H1 (cell line): ENCODE measurements around the gene ASB6. TPM values are rescaled to one million over a fixed set of nuclear protein-coding genes. Genes with fewer than 3 reads are reported as not detected.

Experiments
- ASH2L ChIP-seq: fragments of 200-600, 300-600 bp; sonication (generic); IDR thresholded peaks from one replicate; pipeline ENCODE4 v1.7.1; 2017; ENCODE audit warnings: low read length
- BACH1 ChIP-seq: IDR thresholded peaks from 2 replicates; pipeline ENCODE4 v1.6.1; 2012; ENCODE audit warnings: low read length, improper control_type of control experiment
- BCL11A ChIP-seq, 2 experiments: IDR thresholded peaks; one replicate each; pipeline ENCODE4 v1.6.1; 2011; ENCODE audit warnings: low read depth in 2 of 2, low read length in 2 of 2, mild to moderate bottlenecking in 2 of 2
- CEBPB ChIP-seq: IDR thresholded peaks from 2 replicates; pipeline ENCODE4 v1.6.1; 2012; ENCODE audit warnings: low read depth, low read length
- CHD2 ChIP-seq: IDR thresholded peaks from 2 replicates; pipeline ENCODE4 v1.6.1; 2012; ENCODE audit warnings: low read length, improper control_type of control experiment
- CTBP2 ChIP-seq: IDR thresholded peaks from 2 replicates; pipeline ENCODE4 v1.7.0; 2011; ENCODE audit warnings: borderline replicate concordance, mild to moderate bottlenecking, moderate library complexity, mixed read lengths, low read length; ENCODE audit not compliant: insufficient read depth, insufficient read length
- FOSL1 ChIP-seq: IDR thresholded peaks from 2 replicates; pipeline ENCODE4 v1.6.1; 2011; ENCODE audit warnings: mild to moderate bottlenecking, low read depth, low read length, moderate library complexity; ENCODE audit not compliant: insufficient read depth
- GABPA ChIP-seq: IDR thresholded peaks from 2 replicates; pipeline ENCODE4 v1.6.1; 2011; ENCODE audit warnings: mild to moderate bottlenecking, low read length, moderate library complexity, borderline replicate concordance; ENCODE audit not compliant: insufficient read depth
- KDM4A ChIP-seq: IDR thresholded peaks from one replicate; pipeline ENCODE4 v1.7.1; 2012; ENCODE audit warnings: low read depth, mild to moderate bottlenecking, moderate library complexity, low read length, inconsistent platforms; ENCODE audit not compliant: severe bottlenecking
- POLR2A ChIP-seq, 2 experiments: IDR thresholded peaks; 1 replicate in 1 of 2; 2 replicates in 1 of 2; pipeline ENCODE4 v1.6.1; 2011; ENCODE audit warnings: low read depth in 2 of 2, low read length in 2 of 2, mild to moderate bottlenecking in 2 of 2; ENCODE audit errors: control extremely low read depth in 1 of 2
- POLR2AphosphoS5 ChIP-seq: IDR thresholded peaks from 2 replicates; pipeline ENCODE4 v1.6.1; 2011; ENCODE audit warnings: low read depth, low read length
- POU5F1 ChIP-seq: IDR thresholded peaks from 2 replicates; pipeline ENCODE4 v1.6.1; 2011; ENCODE audit warnings: low read depth, mild to moderate bottlenecking, low read length, moderate library complexity
- RBBP5 ChIP-seq: IDR thresholded peaks from 2 replicates; pipeline ENCODE4 v1.7.1; 2012; ENCODE audit warnings: low read depth, mild to moderate bottlenecking, inconsistent platforms, low read length, moderate library complexity, borderline replicate concordance
- SIN3A ChIP-seq, 2 experiments: IDR thresholded peaks in 1 of 2; conservative IDR thresholded peaks in 1 of 2; 2 replicates each; pipeline ENCODE4 v1.6.1; 2011 to 2012; ENCODE audit warnings: low read length in 2 of 2, improper control_type of control experiment in 1 of 2, low read depth in 1 of 2, mild to moderate bottlenecking in 1 of 2
- SP1 ChIP-seq: IDR thresholded peaks from 2 replicates; pipeline ENCODE4 v1.6.1; 2011; ENCODE audit warnings: low read depth, low read length
- SP4 ChIP-seq: IDR thresholded peaks from 2 replicates; pipeline ENCODE4 v1.6.1; 2012; ENCODE audit warnings: low read length, inconsistent platforms
- TAF7 ChIP-seq: optimal IDR thresholded peaks from 2 replicates; pipeline ENCODE3; 2011; ENCODE audit warnings: low read depth, mild to moderate bottlenecking, inconsistent platforms, low read length, moderate library complexity, borderline replicate concordance
- TCF12 ChIP-seq: IDR thresholded peaks from 2 replicates; pipeline ENCODE4 v1.6.1; 2011; ENCODE audit warnings: low read depth, mild to moderate bottlenecking, low read length
- TEAD4 ChIP-seq: IDR thresholded peaks from 2 replicates; pipeline ENCODE4 v1.6.1; 2012; ENCODE audit warnings: low read depth, low read length, inconsistent platforms, mixed read lengths
- ZNF274 ChIP-seq: IDR thresholded peaks from 2 replicates; pipeline ENCODE4 v1.7.0; 2012; ENCODE audit warnings: low read length, borderline replicate concordance; ENCODE audit errors: extremely low read depth
- polyA plus RNA-seq, 7 experiments: library from polyadenylated mRNA; depleted of rRNA in 3 of 7; stranded (reverse) in 5 of 7; unstranded in 2 of 7; fragments of >200 nt in 5 of 7; fragments of 200-250 nt in 2 of 7; gene quantifications; 1 replicate in 5 of 7; 2 replicates in 1 of 7; 4 replicates in 1 of 7; pipeline versions ENCODE4 v1.2.1 to v1.2.3, GENCODE V29; 2011 to 2013; ENCODE audit warnings: missing spikeins in 2 of 7, mixed read lengths in 2 of 7
- total RNA-seq: library from RNA; stranded (reverse); fragmentation: NEBNext Ultra II Directional; extraction: Animal tissue kit (Norgen Biotek cat#: 25700); gene quantifications from 2 replicates; pipeline ENCODE4 v1.2.1, GENCODE V29; 2021
- TF ChIP-seq, protein P1 (sequence below): IDR thresholded peaks from 2 replicates; pipeline ENCODE4 v1.6.1; 2012; ENCODE audit warnings: low read length, inconsistent platforms
- TF ChIP-seq, protein P2 (sequence below): IDR thresholded peaks from 2 replicates; pipeline ENCODE4 v1.6.1; 2011; ENCODE audit warnings: low read depth, mild to moderate bottlenecking, low read length; ENCODE audit not compliant: insufficient read depth

ASB6 gene
- total and polyA plus RNA-seq, 2 of the 8 experiments (the other 6 are each of a cell fraction or from before 2014, with no cell fraction given), result 14.0 to 17.3 TPM

DNA sequence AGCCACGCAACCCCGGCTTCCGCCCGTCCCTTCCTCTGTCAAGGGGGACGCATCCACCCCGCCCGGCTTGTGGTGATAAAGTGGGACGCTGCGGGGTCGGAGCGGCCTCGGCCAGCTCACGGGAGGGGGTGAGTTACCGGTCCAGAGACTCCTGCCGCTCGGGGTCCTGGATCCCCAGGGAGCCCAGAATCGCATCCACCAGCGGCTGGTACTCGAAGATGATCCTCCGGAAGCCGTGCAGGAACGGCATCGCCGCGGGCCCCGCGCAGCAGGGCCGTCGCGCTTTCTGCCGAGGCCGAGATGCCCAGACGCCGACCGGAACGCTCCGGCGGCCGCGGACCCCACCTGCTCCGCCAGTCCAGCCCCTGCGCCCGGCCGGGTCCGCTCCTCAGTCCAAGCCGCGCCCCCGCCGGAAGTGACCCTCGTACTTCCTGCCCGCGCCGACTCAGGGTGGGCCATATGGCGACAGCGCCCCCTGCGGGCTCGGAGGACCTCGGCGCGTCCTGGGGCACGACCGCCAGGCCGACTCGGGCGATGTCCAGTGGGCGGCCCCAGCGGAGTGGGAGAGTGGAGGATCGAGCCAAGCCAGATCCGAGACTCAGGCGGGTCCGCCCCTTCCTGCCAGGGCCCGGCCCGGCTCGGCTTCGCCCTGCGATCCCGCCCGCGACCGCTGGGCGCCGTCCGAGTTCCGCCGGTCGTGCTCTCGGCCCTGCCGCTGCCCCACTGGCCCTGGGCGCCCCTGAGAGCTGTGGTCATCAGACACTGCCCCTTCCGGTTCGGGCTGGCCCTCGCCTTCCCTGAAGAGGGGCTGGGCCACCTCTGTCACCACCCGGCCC lies at the start of gene ASB6 (continued):
- no peak for TF ChIP-seq FOSL1
- no peak for TF ChIP-seq RBBP5
- TF ChIP-seq CTBP2, result no peak
- 0 out of 2 replicates have a peak, but pooled peaks have one; percentile 34 for TF ChIP-seq SP1
- 0 out of 2 replicates have a peak, but pooled peaks have one; percentile 14 for TF ChIP-seq POLR2AphosphoS5
- TF ChIP-seq KDM4A, result peak; percentile 83
- TF ChIP-seq SIN3A (conservative IDR thresholded peaks at IDR 0.05 in 1 of 2, IDR thresholded peaks at IDR 0.05 in 1 of 2; ENCODE audit: low read depth in 1 of 2, low read length in 2 of 2), result peak in 1 of 2 experiments; percentile 76; a peak in 2 of 4 replicates
- no peak for TF ChIP-seq POU5F1
- no peak; the same call in 1 of the 2 replicates for TF ChIP-seq CHD2
- 0 out of 2 replicates have a peak, but pooled peaks have one; percentile 66 for TF ChIP-seq TCF12
- peak; percentile 96 for TF ChIP-seq BACH1
- TF ChIP-seq POLR2A (IDR thresholded peaks at IDR 0.05; ENCODE audit: control extremely low read depth in 1 of 2, low read depth in 2 of 2, low read length in 2 of 2), result peak in 1 of 2 experiments; percentile 62; a peak in 1 of 3 replicates
- no peak for TF ChIP-seq BCL11A (IDR thresholded peaks at IDR 0.05; ENCODE audit: low read depth in 2 of 2, low read length in 2 of 2)
- TF ChIP-seq CEBPB, result no peak
- TF ChIP-seq, protein P1, sequence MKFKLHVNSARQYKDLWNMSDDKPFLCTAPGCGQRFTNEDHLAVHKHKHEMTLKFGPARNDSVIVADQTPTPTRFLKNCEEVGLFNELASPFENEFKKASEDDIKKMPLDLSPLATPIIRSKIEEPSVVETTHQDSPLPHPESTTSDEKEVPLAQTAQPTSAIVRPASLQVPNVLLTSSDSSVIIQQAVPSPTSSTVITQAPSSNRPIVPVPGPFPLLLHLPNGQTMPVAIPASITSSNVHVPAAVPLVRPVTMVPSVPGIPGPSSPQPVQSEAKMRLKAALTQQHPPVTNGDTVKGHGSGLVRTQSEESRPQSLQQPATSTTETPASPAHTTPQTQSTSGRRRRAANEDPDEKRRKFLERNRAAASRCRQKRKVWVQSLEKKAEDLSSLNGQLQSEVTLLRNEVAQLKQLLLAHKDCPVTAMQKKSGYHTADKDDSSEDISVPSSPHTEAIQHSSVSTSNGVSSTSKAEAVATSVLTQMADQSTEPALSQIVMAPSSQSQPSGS, result no peak
- peak; percentile 94 for TF ChIP-seq GABPA
- TF ChIP-seq, protein P2, sequence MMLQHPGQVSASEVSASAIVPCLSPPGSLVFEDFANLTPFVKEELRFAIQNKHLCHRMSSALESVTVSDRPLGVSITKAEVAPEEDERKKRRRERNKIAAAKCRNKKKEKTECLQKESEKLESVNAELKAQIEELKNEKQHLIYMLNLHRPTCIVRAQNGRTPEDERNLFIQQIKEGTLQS, result 0 out of 2 replicates have a peak, but pooled peaks have one; percentile 12
- peak; percentile 76 for TF ChIP-seq ASH2L
- TF ChIP-seq SP4, result no peak; the same call in 1 of the 2 replicates
- TF ChIP-seq TAF7, result peak; percentile 80
- TF ChIP-seq ZNF274, result no peak
- TF ChIP-seq TEAD4, result 0 out of 2 replicates have a peak, but pooled peaks have one; percentile 4
